Measurements from ENCODE around the gene PRAC1.

The PRAC1 gene

GRCh38 chr17:48722201-48722907 lies at the start of gene PRAC1:
Gene PRAC1 (minus strand): TSS chr17:48722518. CDS start chr17:48722392, 126 bp downstream.
- DNase-seq = no peak

GRCh38 chr17:48770954-48771353 lies 48.6 kb upstream of the PRAC1 start:
- no peak for DNase-seq

- DNase-seq = no peak
These were observed 46.8 kb upstream of the PRAC1 start for GRCh38 chr17:48769009-48769675.

- DNase-seq = no peak
These were observed 45.0 kb upstream of the PRAC1 start for GRCh38 chr17:48767263-48767774.

- no peak for DNase-seq
These were observed 38.8 kb upstream of the PRAC1 start for GRCh38 chr17:48761114-48761513.

GRCh38 chr17:48760411-48760810 lies 38.1 kb upstream of the PRAC1 start:
- DNase-seq = no peak

- DNase-seq = no peak
These were observed 37.0 kb upstream of the PRAC1 start for GRCh38 chr17:48759288-48759687.

- DNase-seq = no peak
These were observed 35.2 kb upstream of the PRAC1 start for GRCh38 chr17:48757524-48757961.

GRCh38 chr17:48756830-48757251 lies 34.5 kb upstream of the PRAC1 start:
- DNase-seq = peak; percentile 20

GRCh38 chr17:48755356-48755755 lies 33.0 kb upstream of the PRAC1 start:
- DNase-seq = no peak

- DNase-seq = no peak
These were observed 32.4 kb upstream of the PRAC1 start for GRCh38 chr17:48754500-48755261.

- no peak for DNase-seq
These were observed 31.6 kb upstream of the PRAC1 start for GRCh38 chr17:48753794-48754499.

GRCh38 chr17:48752399-48753288 lies 30.3 kb upstream of the PRAC1 start:
- DNase-seq = no peak

GRCh38 chr17:48751733-48752398 lies 29.5 kb upstream of the PRAC1 start:
- no peak for DNase-seq

GRCh38 chr17:48751172-48751571 lies 28.9 kb upstream of the PRAC1 start:
- no peak for DNase-seq

- DNase-seq = no peak
These were observed 27.6 kb upstream of the PRAC1 start for GRCh38 chr17:48749621-48750553.

- no peak for DNase-seq
These were observed 26.6 kb upstream of the PRAC1 start for GRCh38 chr17:48748718-48749566.

- DNase-seq = no peak
These were observed 25.4 kb upstream of the PRAC1 start for GRCh38 chr17:48747445-48748363.

Measured in DMS53 (cell line).